ENCODE data around the gene NOL3.

The NOL3 gene

GRCh38 chr16:67158637-67159600, 11.4 kb upstream of the NOL3 start:
- H3K4me3 ChIP-seq (replicated peaks in 1 of 2; ENCODE audit: low read depth in 2 of 2, low read length in 2 of 2) = peak overlapping the region; percentile 97
- DNase-seq (ENCODE audit: low read depth in 2 of 2) = peak in 1 of 2 donors; percentile 35
- TF ChIP-seq CTCF (IDR thresholded peaks at IDR 0.05; ENCODE audit: low read depth, low read length) = no peak

- H3K4me3 ChIP-seq (replicated peaks in 1 of 2; ENCODE audit: low read depth in 2 of 2, low read length in 2 of 2) = peak overlapping the region in 1 of 2 donors; percentile 1
- no peak for TF ChIP-seq CTCF (IDR thresholded peaks at IDR 0.05; ENCODE audit: low read depth, low read length)
- DNase-seq (ENCODE audit: low read depth in 2 of 2) = no peak
Measured at GRCh38 chr16:67161595-67162058, 8.7 kb upstream of the NOL3 start.

- TF ChIP-seq CTCF (IDR thresholded peaks at IDR 0.05; ENCODE audit: low read depth, low read length) = no peak
- no peak overlapping the region for H3K4me3 ChIP-seq (replicated peaks in 1 of 2; ENCODE audit: low read depth in 2 of 2, low read length in 2 of 2)
- DNase-seq (ENCODE audit: low read depth in 2 of 2) = no peak
Measured at GRCh38 chr16:67162506-67163163, 7.7 kb upstream of the NOL3 start.

GRCh38 chr16:67163164-67163998, 7.0 kb upstream of the NOL3 start:
- H3K4me3 ChIP-seq (replicated peaks in 1 of 2; ENCODE audit: low read depth in 2 of 2, low read length in 2 of 2) = no peak overlapping the region
- peak in 1 of 2 donors; percentile 62 for DNase-seq (ENCODE audit: low read depth in 2 of 2)
- no peak for TF ChIP-seq CTCF (IDR thresholded peaks at IDR 0.05; ENCODE audit: low read depth, low read length)

GRCh38 chr16:67163999-67164558, 6.3 kb upstream of the NOL3 start:
- H3K4me3 ChIP-seq (replicated peaks in 1 of 2; ENCODE audit: low read depth in 2 of 2, low read length in 2 of 2) = peak overlapping the region; percentile 5 to 18
- no peak for TF ChIP-seq CTCF (IDR thresholded peaks at IDR 0.05; ENCODE audit: low read depth, low read length)
- DNase-seq (ENCODE audit: low read depth in 2 of 2) = no peak

GRCh38 chr16:67164599-67165061, 5.7 kb upstream of the NOL3 start, which contains the start of gene HSF4:
Gene HSF4 (plus strand): TSS chr16:67164745. CDS start chr16:67164812, 67 bp downstream.
- peak within 1 kb of the TSS; percentile 5 to 28 for H3K4me3 ChIP-seq (replicated peaks in 1 of 2; ENCODE audit: low read depth in 2 of 2, low read length in 2 of 2)
- TF ChIP-seq CTCF (IDR thresholded peaks at IDR 0.05; ENCODE audit: low read depth, low read length) = no peak
- DNase-seq (ENCODE audit: low read depth in 2 of 2) = peak; percentile 18 to 54

Measured in cardiac fibroblast (primary cell).